Effector memory CD4-positive, alpha-beta T cell (primary cell): ENCODE results near the gene SCAF8.
"Not testable (repeated sequence)": the region's sequence is repeated elsewhere in the genome, so short reads cannot be mapped to it uniquely, and the experiment has no call there.

Experiments used
- DNase-seq, 3 donors: peaks; one replicate each; pipeline ENCODE4 v3.0.0-alpha.2; 2020
- H3K27ac ChIP-seq: 2 replicates; pipeline ENCODE4 v1.7.0; 2013; ENCODE audit warnings: mild to moderate bottlenecking, low read length, moderate library complexity; ENCODE audit not compliant: insufficient read depth, poor library complexity, severe bottlenecking
- H3K27me3 ChIP-seq: replicated peaks from 2 replicates; pipeline ENCODE4 v1.7.0; 2013; ENCODE audit warnings: mild to moderate bottlenecking, low read length; ENCODE audit not compliant: insufficient read depth, control insufficient read depth, poor library complexity, severe bottlenecking
- H3K36me3 ChIP-seq: 2 replicates; pipeline ENCODE4 v1.7.0; 2013; ENCODE audit warnings: mild to moderate bottlenecking, low read length, moderate library complexity; ENCODE audit not compliant: control insufficient read depth, insufficient read depth
- H3K4me1 ChIP-seq: 2 replicates; pipeline ENCODE4 v1.7.0; 2013; ENCODE audit warnings: low read length, mild to moderate bottlenecking; ENCODE audit not compliant: control insufficient read depth, insufficient read depth, poor library complexity, severe bottlenecking
- H3K4me3 ChIP-seq: 2 replicates; pipeline ENCODE4 v1.7.0; 2013; ENCODE audit warnings: low read length, low read depth, mild to moderate bottlenecking; ENCODE audit not compliant: insufficient read depth, poor library complexity, severe bottlenecking
- H3K9me3 ChIP-seq: 2 replicates; pipeline ENCODE4 v1.7.0; 2013; ENCODE audit warnings: mild to moderate bottlenecking, low read length, moderate library complexity; ENCODE audit not compliant: control insufficient read depth

SCAF8 gene

DNA sequence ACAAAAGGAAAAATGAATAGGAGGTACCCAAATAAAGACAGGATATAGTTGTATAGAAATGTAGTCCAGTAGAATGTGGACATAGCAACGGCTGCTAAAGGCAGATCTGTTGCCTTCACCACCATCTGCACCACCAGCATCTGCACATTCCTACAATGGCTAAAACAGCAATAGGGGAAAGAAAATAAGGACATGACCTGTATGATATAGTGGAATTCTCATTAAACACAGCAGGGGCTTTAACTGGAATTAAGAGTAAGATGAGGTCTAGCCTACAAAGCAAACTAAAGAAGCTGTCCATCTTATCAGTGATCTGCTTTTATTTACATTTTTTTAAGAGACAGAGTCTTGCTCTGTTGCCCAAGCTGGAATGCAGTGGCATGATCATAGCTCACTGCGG, 26.8 kb upstream of the SCAF8 start:
- Histone ChIP-seq H3K4me1 (no peaks in the 10 kb centered on the region), H3K9me3 (no peaks in the 10 kb centered on the region), H3K27ac (no peak overlapping the region), H3K4me3 (no peak overlapping the region), H3K36me3 (no peaks in the 10 kb centered on the region), H3K27me3 (no peaks in the 10 kb centered on the region)
- DNase-seq = no peak

DNA sequence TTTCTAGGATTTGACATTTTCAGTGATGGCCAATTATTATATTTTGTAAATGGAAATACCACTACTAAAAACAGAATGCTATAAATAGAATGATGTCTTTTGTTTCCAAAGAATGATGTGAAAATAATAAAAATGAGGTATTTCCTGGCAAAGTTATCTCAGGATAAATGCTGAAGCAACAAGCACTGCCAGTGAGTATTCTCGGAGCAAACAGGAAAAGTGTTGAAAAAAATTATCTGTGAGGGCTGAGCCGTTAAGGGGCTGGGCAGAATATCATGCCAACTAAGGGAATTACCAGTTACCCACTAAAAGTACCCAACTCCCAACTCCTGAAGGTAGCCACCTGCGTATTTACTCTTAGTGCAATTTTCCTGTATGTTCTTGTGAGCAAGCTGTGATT, 23.6 kb upstream of the SCAF8 start:
- no peak overlapping the region for H3K27ac ChIP-seq
- no peaks in the 10 kb centered on the region for H3K9me3 ChIP-seq
- H3K4me3 ChIP-seq = no peak overlapping the region
- no peak for DNase-seq
- no peaks in the 10 kb centered on the region for H3K4me1 ChIP-seq
- H3K27me3 ChIP-seq = no peaks in the 10 kb centered on the region
- no peaks in the 10 kb centered on the region for H3K36me3 ChIP-seq

DNA sequence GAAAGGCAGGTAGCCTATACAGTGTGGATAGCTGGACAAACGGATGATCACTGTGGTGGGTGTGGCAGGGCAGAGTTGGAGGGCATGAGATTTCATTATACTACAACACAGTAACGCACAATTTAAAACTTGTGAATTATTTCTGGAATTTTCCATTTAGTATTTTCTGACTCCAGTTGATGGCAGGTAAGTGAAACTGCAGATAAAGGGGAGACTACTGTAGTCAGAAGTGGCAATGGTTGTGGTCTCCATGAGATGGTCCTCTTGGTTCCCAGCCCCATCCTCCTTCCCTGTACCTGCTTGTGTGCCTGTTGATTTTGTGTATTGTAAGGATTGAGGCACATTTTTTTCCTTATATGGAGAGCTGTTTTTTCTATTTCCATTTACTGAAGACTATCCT, 22.5 kb upstream of the SCAF8 start:
- H3K4me1 ChIP-seq = no peaks in the 10 kb centered on the region
- H3K27ac ChIP-seq = no peak overlapping the region
- H3K27me3 ChIP-seq = no peaks in the 10 kb centered on the region
- no peaks in the 10 kb centered on the region for H3K36me3 ChIP-seq
- H3K9me3 ChIP-seq = no peaks in the 10 kb centered on the region
- H3K4me3 ChIP-seq = no peak overlapping the region
- no peak for DNase-seq

DNA sequence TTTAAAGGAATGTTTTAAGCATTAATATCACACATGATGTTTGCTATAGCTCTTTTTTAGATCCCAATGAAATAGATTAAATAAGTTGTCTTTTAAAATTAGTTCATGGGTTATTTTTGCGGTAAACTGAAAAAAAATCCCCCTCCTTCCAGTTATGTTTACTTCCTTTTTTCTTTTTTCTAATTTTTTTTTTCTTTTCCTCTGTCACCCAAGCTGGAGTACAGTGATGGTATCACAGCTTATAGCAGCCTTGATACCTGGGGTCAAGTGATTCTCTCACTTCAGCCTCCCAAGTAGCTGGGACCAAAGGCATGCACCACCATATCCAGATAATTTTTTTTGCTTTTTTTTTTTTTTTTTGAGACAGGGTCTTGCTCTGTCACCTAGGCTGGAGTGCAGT, 17.8 kb upstream of the SCAF8 start:
- no peaks in the 10 kb centered on the region for H3K4me1 ChIP-seq
- H3K4me3 ChIP-seq = no peak overlapping the region
- H3K27ac ChIP-seq = no peak overlapping the region
- H3K27me3 ChIP-seq = no peaks in the 10 kb centered on the region
- no peaks in the 10 kb centered on the region for H3K36me3 ChIP-seq
- DNase-seq = no peak
- H3K9me3 ChIP-seq = no peaks in the 10 kb centered on the region

GRCh38 chr6:154716350-154716749, 16.9 kb upstream of the SCAF8 start:
- not testable (repeated sequence) for H3K27me3 ChIP-seq, DNase-seq, H3K9me3 ChIP-seq, H3K27ac ChIP-seq, H3K36me3 ChIP-seq, H3K4me3 ChIP-seq, H3K4me1 ChIP-seq

GRCh38 chr6:154719433-154719832, 13.8 kb upstream of the SCAF8 start:
- no peak for DNase-seq
- H3K4me3 ChIP-seq = no peak overlapping the region
- H3K4me1 ChIP-seq = no peaks in the 10 kb centered on the region
- no peaks in the 10 kb centered on the region for H3K36me3 ChIP-seq
- H3K9me3 ChIP-seq = no peaks in the 10 kb centered on the region
- no peaks in the 10 kb centered on the region for H3K27me3 ChIP-seq
- H3K27ac ChIP-seq = no peak overlapping the region

DNA sequence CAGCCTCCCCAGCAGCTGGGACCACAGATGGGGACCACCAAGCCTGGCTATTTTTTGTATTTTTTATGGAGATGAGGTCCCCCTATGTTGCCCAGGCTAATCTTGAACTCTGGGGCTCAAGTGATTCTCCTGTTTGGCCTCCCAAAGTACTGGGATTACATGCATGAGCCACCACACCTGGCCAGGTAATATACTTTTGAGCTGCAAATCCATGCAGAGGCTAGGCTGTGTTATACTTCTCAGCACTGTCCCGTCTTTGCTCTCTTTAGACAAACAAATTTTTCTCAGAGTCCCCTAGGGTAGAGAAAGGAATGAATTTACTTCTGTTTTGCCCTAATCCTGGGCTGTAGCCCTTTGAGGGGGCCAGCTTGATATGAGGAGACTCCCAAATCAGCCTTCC, 13.4 kb upstream of the SCAF8 start:
- DNase-seq = no peak
- Histone ChIP-seq H3K4me3 (no peak overlapping the region), H3K9me3 (no peaks in the 10 kb centered on the region), H3K4me1 (no peaks in the 10 kb centered on the region), H3K27me3 (no peaks in the 10 kb centered on the region), H3K36me3 (no peaks in the 10 kb centered on the region), H3K27ac (no peak overlapping the region)

- Histone ChIP-seq H3K27me3 (no peaks in the 10 kb centered on the region), H3K27ac (no peak overlapping the region), H3K9me3 (no peaks in the 10 kb centered on the region), H3K4me1 (no peaks in the 10 kb centered on the region), H3K4me3 (no peak overlapping the region), H3K36me3 (no peaks in the 10 kb centered on the region)
- DNase-seq = no peak
Observed at GRCh38 chr6:154721460-154721859, 11.8 kb upstream of the SCAF8 start.

DNA sequence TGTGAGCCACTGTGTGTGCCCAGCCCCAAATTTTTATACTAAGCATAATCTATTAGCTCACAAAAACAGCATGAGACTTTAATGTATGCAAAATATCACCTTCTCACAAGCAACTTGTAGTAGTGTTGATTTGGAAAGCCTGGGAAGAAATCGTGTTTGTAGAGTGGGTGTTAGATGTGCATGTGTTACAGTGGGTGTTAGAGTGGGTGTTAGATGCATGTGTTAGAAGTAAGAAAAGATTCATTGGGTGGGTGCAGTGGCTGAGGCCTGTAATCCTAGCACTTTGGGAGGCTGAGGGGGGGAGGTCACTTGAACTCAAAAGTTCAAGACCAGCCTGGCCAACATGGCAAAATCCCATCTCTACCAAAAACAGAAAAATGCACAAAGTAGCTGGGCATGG, 6.3 kb upstream of the SCAF8 start:
- DNase-seq = no peak
- Histone ChIP-seq H3K9me3 (no peaks in the 10 kb centered on the region), H3K4me3 (no peak overlapping the region), H3K4me1 (no peaks in the 10 kb centered on the region), H3K27ac (no peak overlapping the region), H3K36me3 (no peaks in the 10 kb centered on the region), H3K27me3 (no peaks in the 10 kb centered on the region)

- no peak overlapping the region for H3K4me3 ChIP-seq
Observed at GRCh38 chr6:154731296-154732218, 1.7 kb upstream of the SCAF8 start.

More at GRCh38 chr6:154731296-154732218, 1.7 kb upstream of the SCAF8 start:
- H3K36me3 ChIP-seq = no peaks in the 10 kb centered on the region
- H3K27me3 ChIP-seq = no peaks in the 10 kb centered on the region
- H3K4me1 ChIP-seq = peaks cover 12% of the 10 kb centered on the region
- H3K9me3 ChIP-seq = no peaks in the 10 kb centered on the region
- no peak for DNase-seq
- H3K27ac ChIP-seq = no peak overlapping the region
